Measurements from ENCODE around the gene PMPCB.
A peak's percentile ranks its signal among the peaks of the same experiment; 100 is the strongest.

- TF ChIP-seq ZNF274 (IDR thresholded peaks at IDR 0.05; ENCODE audit: insufficient read depth, insufficient read length) (no peak), TBL1XR1 (IDR thresholded peaks at IDR 0.05; ENCODE audit: low read depth, low read length) (peak; percentile 90), NFYB (IDR thresholded peaks at IDR 0.05; ENCODE audit: insufficient read depth, low read depth, low read length) (no peak), SMC3 (IDR thresholded peaks at IDR 0.05; ENCODE audit: borderline replicate concordance, low read length) (peak; percentile 86), MYC (IDR thresholded peaks at IDR 0.05; ENCODE audit: insufficient read depth, insufficient read length, insufficient replicate concordance, low read length, severe bottlenecking) (no peak), GABPA (IDR thresholded peaks at IDR 0.05; ENCODE audit: low read depth) (peak; percentile 95), SPI1 (IDR thresholded peaks at IDR 0.05; ENCODE audit: borderline replicate concordance, insufficient read depth, low read depth, low read length) (no peak)
Measured at GRCh38 chr7:103296901-103297836, at the start of gene PMPCB.

All from GM12878 (cell line).